C4-2B (cell line): ENCODE results near the gene OR10V1.

Source experiments
- ZFX ChIP-seq: fragments of 450-650 bp; IDR thresholded peaks from 2 replicates; pipeline ENCODE4 v1.6.1; 2017
- TF ChIP-seq, protein P1 (sequence below): fragments of 450-650 bp; conservative IDR thresholded peaks from 2 replicates; pipeline ENCODE4 v1.5.1; 2017; ENCODE audit warnings: mild to moderate bottlenecking

DNA sequence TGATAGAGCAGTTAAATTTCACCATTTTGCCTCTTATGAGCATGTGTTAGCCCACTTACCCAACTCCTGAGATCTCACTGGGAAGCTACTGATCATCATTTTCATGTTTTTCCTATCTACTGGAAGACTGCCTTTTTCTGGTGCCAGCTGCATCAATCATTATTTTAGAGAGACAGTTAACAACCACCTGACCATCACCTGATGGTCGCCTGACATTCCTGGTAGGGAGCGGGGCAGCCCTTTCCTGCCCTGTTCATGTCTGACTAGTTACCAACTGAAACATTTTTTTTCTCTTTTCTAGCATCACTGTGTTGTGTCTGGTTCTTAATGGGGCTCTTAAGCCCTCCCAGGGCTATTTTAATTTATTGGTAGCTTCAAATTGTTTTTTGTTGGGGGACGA lies 24.6 kb downstream of the OR10V1 start:
- TF ChIP-seq, protein P1, sequence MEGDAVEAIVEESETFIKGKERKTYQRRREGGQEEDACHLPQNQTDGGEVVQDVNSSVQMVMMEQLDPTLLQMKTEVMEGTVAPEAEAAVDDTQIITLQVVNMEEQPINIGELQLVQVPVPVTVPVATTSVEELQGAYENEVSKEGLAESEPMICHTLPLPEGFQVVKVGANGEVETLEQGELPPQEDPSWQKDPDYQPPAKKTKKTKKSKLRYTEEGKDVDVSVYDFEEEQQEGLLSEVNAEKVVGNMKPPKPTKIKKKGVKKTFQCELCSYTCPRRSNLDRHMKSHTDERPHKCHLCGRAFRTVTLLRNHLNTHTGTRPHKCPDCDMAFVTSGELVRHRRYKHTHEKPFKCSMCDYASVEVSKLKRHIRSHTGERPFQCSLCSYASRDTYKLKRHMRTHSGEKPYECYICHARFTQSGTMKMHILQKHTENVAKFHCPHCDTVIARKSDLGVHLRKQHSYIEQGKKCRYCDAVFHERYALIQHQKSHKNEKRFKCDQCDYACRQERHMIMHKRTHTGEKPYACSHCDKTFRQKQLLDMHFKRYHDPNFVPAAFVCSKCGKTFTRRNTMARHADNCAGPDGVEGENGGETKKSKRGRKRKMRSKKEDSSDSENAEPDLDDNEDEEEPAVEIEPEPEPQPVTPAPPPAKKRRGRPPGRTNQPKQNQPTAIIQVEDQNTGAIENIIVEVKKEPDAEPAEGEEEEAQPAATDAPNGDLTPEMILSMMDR, result no peak
- no peak for TF ChIP-seq ZFX
